ENCODE measurements around the gene TWNK. TPM values are rescaled to one million over a fixed set of nuclear protein-coding genes. Genes with fewer than 3 reads are reported as not detected.

TWNK gene
- total RNA-seq, 1 experiment from 2014 or later, result 13.8 TPM

GRCh38 chr10:101015582-101015973 lies 28.2 kb downstream of the TWNK start:
- intact Hi-C loops (cut with micrococcal nuclease; ENCODE audit: unreplicated experiment), result no loop called here
- H3K9me3 Mint-ChIP-seq (ENCODE audit: low read depth, unreplicated experiment), result no peaks in the 10 kb centered on the region
- TF ChIP-seq CTCF (IDR thresholded peaks at IDR 0.05; ENCODE audit: unreplicated experiment), result no peak
- peaks cover 10% of the 10 kb centered on the region for H3K4me1 Mint-ChIP-seq (ENCODE audit: low read depth, unreplicated experiment)
- BruUV-seq (replicated peaks), result no TSS peak
- CTCF ChIA-PET, result interaction anchor here (0.7 kb wide), 2 partner anchors 49 to 163 kb away, joined by 3 to 4 read pairs; no protein-coding TSS in a partner anchor
- H3K27ac Mint-ChIP-seq (ENCODE audit: unreplicated experiment), result no peak overlapping the region
- peaks cover 58% of the 10 kb centered on the region for H3K27me3 Mint-ChIP-seq (ENCODE audit: unreplicated experiment)
- DNase-seq, result no peak
- H3K4me3 Mint-ChIP-seq (ENCODE audit: low read depth, unreplicated experiment), result no peak overlapping the region
- no peaks in the 10 kb centered on the region for H3K36me3 Mint-ChIP-seq (ENCODE audit: insufficient read depth, unreplicated experiment)

- H3K4me3 Mint-ChIP-seq (ENCODE audit: low read depth, unreplicated experiment), result no peak overlapping the region
- no peak for DNase-seq
- no peaks in the 10 kb centered on the region for H3K36me3 Mint-ChIP-seq (ENCODE audit: insufficient read depth, unreplicated experiment)
- H3K9me3 Mint-ChIP-seq (ENCODE audit: low read depth, unreplicated experiment), result no peaks in the 10 kb centered on the region
- BruUV-seq (replicated peaks), result no TSS peak
- intact Hi-C loops (cut with micrococcal nuclease; ENCODE audit: unreplicated experiment), result no loop called here
- CTCF ChIA-PET, result no interaction called here
- H3K27me3 Mint-ChIP-seq (ENCODE audit: unreplicated experiment), result peaks cover 58% of the 10 kb centered on the region
- TF ChIP-seq CTCF (IDR thresholded peaks at IDR 0.05; ENCODE audit: unreplicated experiment), result no peak
- peaks cover 10% of the 10 kb centered on the region for H3K4me1 Mint-ChIP-seq (ENCODE audit: low read depth, unreplicated experiment)
- H3K27ac Mint-ChIP-seq (ENCODE audit: unreplicated experiment), result no peak overlapping the region
Measured at GRCh38 chr10:101016814-101017213, 29.5 kb downstream of the TWNK start.

GRCh38 chr10:101018118-101018599 lies 30.8 kb downstream of the TWNK start:
- no peak for TF ChIP-seq CTCF (IDR thresholded peaks at IDR 0.05; ENCODE audit: unreplicated experiment)
- Mint-ChIP-seq H3K27ac (ENCODE audit: unreplicated experiment) (no peak overlapping the region), H3K4me3 (ENCODE audit: low read depth, unreplicated experiment) (no peak overlapping the region), H3K27me3 (ENCODE audit: unreplicated experiment) (peaks cover 58% of the 10 kb centered on the region), H3K4me1 (ENCODE audit: low read depth, unreplicated experiment) (peaks cover 5% of the 10 kb centered on the region), H3K9me3 (ENCODE audit: low read depth, unreplicated experiment) (no peaks in the 10 kb centered on the region), H3K36me3 (ENCODE audit: insufficient read depth, unreplicated experiment) (no peaks in the 10 kb centered on the region)
- BruUV-seq (replicated peaks), result no TSS peak
- CTCF ChIA-PET, result interaction anchor here (1.2 to 1.4 kb wide), 2 partner anchors 13 to 21 kb away, joined by 3 to 8 read pairs; partner anchors contain the start of genes PDZD7 and SFXN3
- no peak for DNase-seq
- intact Hi-C loops (cut with micrococcal nuclease; ENCODE audit: unreplicated experiment), result no loop called here

GRCh38 chr10:101018600-101019439 lies 31.5 kb downstream of the TWNK start:
- Mint-ChIP-seq H3K9me3 (ENCODE audit: low read depth, unreplicated experiment) (no peaks in the 10 kb centered on the region), H3K4me3 (ENCODE audit: low read depth, unreplicated experiment) (no peak overlapping the region), H3K36me3 (ENCODE audit: insufficient read depth, unreplicated experiment) (no peaks in the 10 kb centered on the region), H3K27ac (ENCODE audit: unreplicated experiment) (no peak overlapping the region), H3K27me3 (ENCODE audit: unreplicated experiment) (peaks cover 58% of the 10 kb centered on the region), H3K4me1 (ENCODE audit: low read depth, unreplicated experiment) (no peaks in the 10 kb centered on the region)
- CTCF ChIA-PET, result interaction anchor here (0.5 to 1.6 kb wide), 11 partner anchors 9 to 823 kb away, joined by 3 to 8 read pairs (median 3); partner anchors contain the start of genes PDZD7 and SFXN3
- no TSS peak for BruUV-seq (replicated peaks)
- peak; percentile 88 for DNase-seq
- intact Hi-C loops (cut with micrococcal nuclease; ENCODE audit: unreplicated experiment), result no loop called here
- TF ChIP-seq CTCF (IDR thresholded peaks at IDR 0.05; ENCODE audit: unreplicated experiment), result peak; percentile 59
